PC-9 (cell line): Measurements from ENCODE around the gene SERP1.

ENCODE experiments used
- CTCF ChIP-seq: fragments of 200-600 bp; sonication (generic); conservative IDR thresholded peaks from 2 replicates; pipeline ENCODE4 v1.6.1; 2017; ENCODE audit warnings: mixed run types, antibody characterized with exemption, mild to moderate bottlenecking, moderate library complexity
- EZH2 ChIP-seq: fragments of 200-600 bp; sonication (generic); IDR thresholded peaks from 2 replicates; pipeline ENCODE4 v1.8.0; 2017; ENCODE audit warnings: antibody characterized with exemption, low read depth

GRCh38 chr3:150508401-150508800, 37.9 kb downstream of the SERP1 start:
- no peak for TF ChIP-seq CTCF
- no peak for TF ChIP-seq EZH2
